WTC11 (cell line): Measurements from ENCODE around the gene CUEDC1. TPM values are rescaled to one million over a fixed set of nuclear protein-coding genes. Genes with fewer than 3 reads are reported as not detected.

Source experiments
- ATAC-seq: fragments of 200-7000 bp; cut with Tn5 transposase; 2 replicates; pipeline ENCODE4 v1.10.0; 2021; ENCODE audit warnings: mild to moderate bottlenecking, moderate library complexity
- CTCF ChIA-PET: fragments of 300-600 bp; sonication (Branson Sonifier 250); formaldehyde crosslinking; loops from one replicate; lab custom pipeline; 2021; ENCODE audit warnings: antibody characterized with exemption; lab: Charles Lee
- POLR2A ChIA-PET: fragments of 350-600 bp; sonication (Branson Sonifier 250); formaldehyde crosslinking; loops from one replicate; lab custom pipeline; 2021; ENCODE audit warnings: antibody characterized with exemption; lab: Charles Lee
- DNase-seq: peaks from one replicate; pipeline ENCODE4 v3.0.0; 2021; ENCODE audit warnings: low spot score
- H3K27ac Mint-ChIP-seq: 2 replicates; pipeline ENCODE4 v1.8.0; 2021; ENCODE audit warnings: mixed read lengths
- H3K27me3 Mint-ChIP-seq: 2 replicates; pipeline ENCODE4 v1.8.0; 2021; ENCODE audit warnings: low read depth, mild to moderate bottlenecking, moderate library complexity, mixed read lengths
- H3K36me3 Mint-ChIP-seq: 2 replicates; pipeline ENCODE4 v1.8.0; 2021; ENCODE audit warnings: mixed read lengths
- H3K4me1 Mint-ChIP-seq: 2 replicates; pipeline ENCODE4 v1.8.0; 2022; ENCODE audit warnings: mixed read lengths
- H3K4me3 Mint-ChIP-seq: 2 replicates; pipeline ENCODE4 v1.8.0; 2021; ENCODE audit warnings: mild to moderate bottlenecking, moderate library complexity, mixed read lengths
- H3K9me3 Mint-ChIP-seq: 2 replicates; pipeline ENCODE4 v1.8.0; 2021; ENCODE audit warnings: mixed read lengths
- CREM ChIP-seq: sonication (generic); formaldehyde crosslinking; IDR thresholded peaks from 2 replicates; pipeline ENCODE4 v1.8.1; 2022; ENCODE audit warnings: mild to moderate bottlenecking, missing genetic modification reagents, moderate library complexity
- CTCF ChIP-seq: fragments of 200-600 bp; IDR thresholded peaks from 2 replicates; pipeline ENCODE4 v1.8.0; 2022; ENCODE audit warnings: antibody characterized with exemption
- E2F5 ChIP-seq: sonication (generic); formaldehyde crosslinking; IDR thresholded peaks from 2 replicates; pipeline ENCODE4 v1.8.1; 2022; ENCODE audit warnings: mild to moderate bottlenecking, moderate library complexity, missing genetic modification reagents
- FOXK1 ChIP-seq: sonication (generic); formaldehyde crosslinking; IDR thresholded peaks from 2 replicates; pipeline ENCODE4 v1.8.0; 2022; ENCODE audit warnings: mild to moderate bottlenecking, moderate library complexity, missing genetic modification reagents
- GABPB1 ChIP-seq: sonication (generic); formaldehyde crosslinking; IDR thresholded peaks from 2 replicates; pipeline ENCODE4 v1.8.1; 2023; ENCODE audit warnings: mild to moderate bottlenecking, missing genetic modification reagents
- IRF1 ChIP-seq: sonication (generic); formaldehyde crosslinking; IDR thresholded peaks from 2 replicates; pipeline ENCODE4 v1.8.0; 2023; ENCODE audit warnings: missing genetic modification reagents
- NFE2L1 ChIP-seq: sonication (generic); formaldehyde crosslinking; IDR thresholded peaks from 2 replicates; pipeline ENCODE4 v1.8.1; 2023; ENCODE audit warnings: missing genetic modification reagents
- NFYB ChIP-seq: sonication (generic); formaldehyde crosslinking; conservative IDR thresholded peaks from 2 replicates; pipeline ENCODE4 v1.8.0; 2022; ENCODE audit warnings: low read depth, missing genetic modification reagents
- PRRX2 ChIP-seq: fragments of 250-450 bp; sonication (Bioruptor Pico); IDR thresholded peaks from 2 replicates; pipeline ENCODE4 v1.8.0; 2021; ENCODE audit warnings: mild to moderate bottlenecking
- TEAD4 ChIP-seq: sonication (generic); formaldehyde crosslinking; IDR thresholded peaks from 2 replicates; pipeline ENCODE4 v1.8.0; 2022; ENCODE audit warnings: mild to moderate bottlenecking, missing genetic modification reagents
- ZBTB43 ChIP-seq: sonication (generic); formaldehyde crosslinking; IDR thresholded peaks from 2 replicates; pipeline ENCODE4 v1.8.1; 2023; ENCODE audit warnings: mild to moderate bottlenecking, missing genetic modification reagents
- ZNF138 ChIP-seq: sonication (generic); formaldehyde crosslinking; conservative IDR thresholded peaks from 2 replicates; pipeline ENCODE4 v1.8.1; 2022; ENCODE audit warnings: mild to moderate bottlenecking, moderate library complexity, missing genetic modification reagents
- ZNF281 ChIP-seq: sonication (generic); formaldehyde crosslinking; IDR thresholded peaks from 2 replicates; pipeline ENCODE4 v1.8.0; 2023; ENCODE audit warnings: mild to moderate bottlenecking, missing genetic modification reagents
- ZNF671 ChIP-seq: fragments of 250-450 bp; sonication (Bioruptor Pico); IDR thresholded peaks from 2 replicates; pipeline ENCODE4 v1.8.0; 2021; ENCODE audit warnings: mild to moderate bottlenecking
- ZSCAN18 ChIP-seq: fragments of 250-450 bp; sonication (Bioruptor Pico); IDR thresholded peaks from 2 replicates; pipeline ENCODE4 v2.1.2; 2022; ENCODE audit warnings: mild to moderate bottlenecking, moderate library complexity
- total RNA-seq: library from RNA; stranded (reverse); gene quantifications from 3 replicates; pipeline ENCODE4 v1.2.3, GENCODE V29; 2021

Gene CUEDC1
- total RNA-seq, 1 experiment from 2014 or later, result 12.2 TPM

GRCh38 chr17:57984936-57985674 lies 29.9 kb upstream of the CUEDC1 start (continued):
- TF ChIP-seq ZSCAN18 (CRISPR knock-in tag), result no peak
- no peak for TF ChIP-seq PRRX2 (CRISPR knock-in tag)
- TF ChIP-seq CTCF, result no peak
- TF ChIP-seq CREM (CRISPR knock-in tag), result no peak
- no peak for TF ChIP-seq NFYB (CRISPR knock-in tag)
- no peak for TF ChIP-seq E2F5 (CRISPR knock-in tag)
- TF ChIP-seq ZBTB43, result no peak
- TF ChIP-seq GABPB1, result no peak

GRCh38 chr17:57984261-57984890 lies 29.2 kb upstream of the CUEDC1 start:
- CTCF ChIA-PET, result interaction anchor here (1.0 to 3.4 kb wide), 3 partner anchors 9 to 126 kb away, joined by 3 to 13 read pairs (median 4); no protein-coding TSS in a partner anchor
- no peak for ATAC-seq
- H3K4me3 Mint-ChIP-seq, result no peak overlapping the region

More at GRCh38 chr17:57984261-57984890, 29.2 kb upstream of the CUEDC1 start:
- no peak overlapping the region for H3K27ac Mint-ChIP-seq
- H3K36me3 Mint-ChIP-seq, result peaks cover 25% of the 10 kb centered on the region
- POLR2A ChIA-PET, result no interaction called here
- no peaks in the 10 kb centered on the region for H3K9me3 Mint-ChIP-seq
- TF ChIP-seq IRF1 (CRISPR knock-in tag) (no peak), ZNF281 (no peak), NFE2L1 (CRISPR knock-in tag) (no peak), FOXK1 (CRISPR knock-in tag) (no peak), ZNF138 (CRISPR knock-in tag) (no peak), ZNF671 (CRISPR knock-in tag) (no peak), TEAD4 (CRISPR knock-in tag) (no peak)
- no peaks in the 10 kb centered on the region for H3K27me3 Mint-ChIP-seq
- peaks cover 45% of the 10 kb centered on the region for H3K4me1 Mint-ChIP-seq
- DNase-seq, result no peak
